HL-60 (cell line): ENCODE results near the gene RHO.

ENCODE experiments used
- DNase-seq, 2 experiments: peaks; one replicate each; pipeline ENCODE4 v3.0.0-alpha.2; 2010 to 2020; ENCODE audit warnings: low read depth in 1 of 2, low spot score in 1 of 2
- H3K27ac ChIP-seq: fragments of 250-450 bp; sonication (Bioruptor Pico); replicated peaks from 2 replicates; pipeline ENCODE4 v1.5.1; 2020; ENCODE audit warnings: mild to moderate bottlenecking, moderate library complexity
- H3K27me3 ChIP-seq: fragments of 250-450 bp; sonication (Bioruptor Pico); 2 replicates; pipeline ENCODE4 v1.5.1; 2021; ENCODE audit warnings: mild to moderate bottlenecking, moderate library complexity; ENCODE audit not compliant: insufficient read depth, poor library complexity, severe bottlenecking
- H3K4me3 ChIP-seq: replicated peaks from 2 replicates; pipeline ENCODE4 v1.5.1; 2011; ENCODE audit warnings: mild to moderate bottlenecking, control low read depth, low read length; ENCODE audit not compliant: insufficient read depth
- CTCF ChIP-seq: IDR thresholded peaks from one replicate; pipeline ENCODE4 v1.5.1; 2011; ENCODE audit warnings: low read length, control low read depth, inconsistent platforms; ENCODE audit not compliant: insufficient read depth
- GABPA ChIP-seq: IDR thresholded peaks from 2 replicates; pipeline ENCODE4 v1.6.1; 2012; ENCODE audit warnings: low read depth
- POLR2AphosphoS5 ChIP-seq: IDR thresholded peaks from 2 replicates; pipeline ENCODE4 v1.6.1; 2012; ENCODE audit warnings: low read depth
- SPI1 ChIP-seq: IDR thresholded peaks from 2 replicates; pipeline ENCODE4 v1.6.1; 2012; ENCODE audit warnings: low read depth, mild to moderate bottlenecking, borderline replicate concordance
- TF ChIP-seq, protein P1 (sequence below): IDR thresholded peaks from 2 replicates; pipeline ENCODE4 v1.6.1; 2012; ENCODE audit warnings: low read depth; ENCODE audit not compliant: insufficient replicate concordance

RHO gene

GRCh38 chr3:129581623-129582022 is 53.2 kb downstream of the RHO start:
- no peak for TF ChIP-seq GABPA
- no peak for TF ChIP-seq CTCF
- TF ChIP-seq POLR2AphosphoS5, result no peak
- TF ChIP-seq, protein P1, sequence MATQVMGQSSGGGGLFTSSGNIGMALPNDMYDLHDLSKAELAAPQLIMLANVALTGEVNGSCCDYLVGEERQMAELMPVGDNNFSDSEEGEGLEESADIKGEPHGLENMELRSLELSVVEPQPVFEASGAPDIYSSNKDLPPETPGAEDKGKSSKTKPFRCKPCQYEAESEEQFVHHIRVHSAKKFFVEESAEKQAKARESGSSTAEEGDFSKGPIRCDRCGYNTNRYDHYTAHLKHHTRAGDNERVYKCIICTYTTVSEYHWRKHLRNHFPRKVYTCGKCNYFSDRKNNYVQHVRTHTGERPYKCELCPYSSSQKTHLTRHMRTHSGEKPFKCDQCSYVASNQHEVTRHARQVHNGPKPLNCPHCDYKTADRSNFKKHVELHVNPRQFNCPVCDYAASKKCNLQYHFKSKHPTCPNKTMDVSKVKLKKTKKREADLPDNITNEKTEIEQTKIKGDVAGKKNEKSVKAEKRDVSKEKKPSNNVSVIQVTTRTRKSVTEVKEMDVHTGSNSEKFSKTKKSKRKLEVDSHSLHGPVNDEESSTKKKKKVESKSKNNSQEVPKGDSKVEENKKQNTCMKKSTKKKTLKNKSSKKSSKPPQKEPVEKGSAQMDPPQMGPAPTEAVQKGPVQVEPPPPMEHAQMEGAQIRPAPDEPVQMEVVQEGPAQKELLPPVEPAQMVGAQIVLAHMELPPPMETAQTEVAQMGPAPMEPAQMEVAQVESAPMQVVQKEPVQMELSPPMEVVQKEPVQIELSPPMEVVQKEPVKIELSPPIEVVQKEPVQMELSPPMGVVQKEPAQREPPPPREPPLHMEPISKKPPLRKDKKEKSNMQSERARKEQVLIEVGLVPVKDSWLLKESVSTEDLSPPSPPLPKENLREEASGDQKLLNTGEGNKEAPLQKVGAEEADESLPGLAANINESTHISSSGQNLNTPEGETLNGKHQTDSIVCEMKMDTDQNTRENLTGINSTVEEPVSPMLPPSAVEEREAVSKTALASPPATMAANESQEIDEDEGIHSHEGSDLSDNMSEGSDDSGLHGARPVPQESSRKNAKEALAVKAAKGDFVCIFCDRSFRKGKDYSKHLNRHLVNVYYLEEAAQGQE, result no peak
- no peak for TF ChIP-seq SPI1
- no peak overlapping the region for H3K27ac ChIP-seq
- H3K4me3 ChIP-seq, result no peak overlapping the region
- H3K27me3 ChIP-seq, result no peaks in the 10 kb centered on the region
- DNase-seq, result no peak

- H3K27me3 ChIP-seq, result no peaks in the 10 kb centered on the region
- DNase-seq, result peak in 1 of 2 experiments; percentile 57
- TF ChIP-seq, protein P1, result no peak
- TF ChIP-seq SPI1, result peak; percentile 82; the same call in 1 of the 2 replicates
- no peak overlapping the region for H3K4me3 ChIP-seq
- H3K27ac ChIP-seq, result peak overlapping the region; percentile 28; the same call in 1 of the 2 replicates
Observed at GRCh38 chr3:129582799-129583198, 54.4 kb downstream of the RHO start.

- H3K27ac ChIP-seq, result peak overlapping the region; percentile 28; the same call in 1 of the 2 replicates
- no peak for DNase-seq
- H3K4me3 ChIP-seq, result no peak overlapping the region
- no peaks in the 10 kb centered on the region for H3K27me3 ChIP-seq
- TF ChIP-seq GABPA (no peak), CTCF (no peak), POLR2AphosphoS5 (no peak), SPI1 (no peak)
- TF ChIP-seq, protein P1, result no peak
Observed at GRCh38 chr3:129583289-129583688, 54.9 kb downstream of the RHO start.

DNA sequence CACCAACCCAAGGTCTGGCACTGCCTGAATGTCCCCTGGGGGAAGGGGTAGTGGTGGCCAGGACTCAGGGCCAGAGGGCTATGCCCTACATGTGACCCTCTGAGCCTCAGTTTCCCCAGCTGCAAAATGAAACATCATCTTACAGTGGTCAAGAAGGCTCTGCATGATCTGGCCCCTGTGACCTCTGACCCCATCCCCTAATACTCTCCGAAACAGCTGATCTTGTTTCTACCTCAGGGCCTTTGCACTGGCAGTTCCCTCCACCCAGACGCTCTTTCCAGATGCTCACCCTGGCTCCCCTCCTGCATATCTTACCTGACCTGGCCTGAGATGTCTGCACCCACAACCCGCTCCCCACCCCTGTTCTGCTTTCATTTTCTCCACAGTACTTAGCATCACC is 56.2 kb downstream of the RHO start:
- no peak overlapping the region for H3K27ac ChIP-seq
- no peak for TF ChIP-seq POLR2AphosphoS5
- no peak for TF ChIP-seq GABPA
- TF ChIP-seq SPI1, result no peak
- TF ChIP-seq, protein P1, result no peak
- no peak for TF ChIP-seq CTCF
- no peaks in the 10 kb centered on the region for H3K27me3 ChIP-seq
- H3K4me3 ChIP-seq, result no peak overlapping the region
- no peak for DNase-seq
